Adrenal gland (tissue), 5 donors: ENCODE measurements around the gene RBM12.

Experiments
- POLR2A ChIP-seq, 2 donors: fragments of 450-650 bp; IDR thresholded peaks; one replicate each; pipeline ENCODE4 v1.6.1; 2017; ENCODE audit warnings: antibody characterized with exemption in 2 of 2, mild to moderate bottlenecking in 2 of 2, moderate library complexity in 1 of 2
- TF ChIP-seq, protein P1 (sequence below), 6 experiments: fragments of 450-650 bp in 4 of 6; fragments of 200-600 bp in 2 of 6; sonication (generic) in 1 of 6; IDR thresholded peaks; 1 replicate in 5 of 6; 2 replicates in 1 of 6; pipeline versions ENCODE4 v1.5.1 to v1.8.0; 2016 to 2021; ENCODE audit warnings: antibody characterized with exemption in 6 of 6, mild to moderate bottlenecking in 2 of 6, moderate library complexity in 1 of 6
- donor health status: DM: no; HTN: no; CAD: no.

DNA sequence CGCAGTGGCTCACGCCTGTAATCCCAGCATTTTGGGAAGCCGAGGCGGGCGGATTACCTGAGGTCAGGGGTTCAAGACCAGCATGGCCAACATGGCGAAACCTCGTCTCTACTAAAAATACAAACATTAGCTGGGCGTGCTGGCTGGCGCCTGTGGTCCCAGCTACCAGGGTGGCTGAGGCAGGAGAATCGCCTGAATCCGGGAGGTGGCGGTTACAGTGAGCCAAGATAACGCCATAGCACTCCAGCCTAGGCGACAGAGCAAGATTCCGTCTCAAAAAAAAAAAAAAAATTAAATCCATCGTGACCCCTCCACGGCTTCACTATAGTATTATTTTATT is 1.2 kb upstream of the RBM12 start:
- TF ChIP-seq, protein P1, sequence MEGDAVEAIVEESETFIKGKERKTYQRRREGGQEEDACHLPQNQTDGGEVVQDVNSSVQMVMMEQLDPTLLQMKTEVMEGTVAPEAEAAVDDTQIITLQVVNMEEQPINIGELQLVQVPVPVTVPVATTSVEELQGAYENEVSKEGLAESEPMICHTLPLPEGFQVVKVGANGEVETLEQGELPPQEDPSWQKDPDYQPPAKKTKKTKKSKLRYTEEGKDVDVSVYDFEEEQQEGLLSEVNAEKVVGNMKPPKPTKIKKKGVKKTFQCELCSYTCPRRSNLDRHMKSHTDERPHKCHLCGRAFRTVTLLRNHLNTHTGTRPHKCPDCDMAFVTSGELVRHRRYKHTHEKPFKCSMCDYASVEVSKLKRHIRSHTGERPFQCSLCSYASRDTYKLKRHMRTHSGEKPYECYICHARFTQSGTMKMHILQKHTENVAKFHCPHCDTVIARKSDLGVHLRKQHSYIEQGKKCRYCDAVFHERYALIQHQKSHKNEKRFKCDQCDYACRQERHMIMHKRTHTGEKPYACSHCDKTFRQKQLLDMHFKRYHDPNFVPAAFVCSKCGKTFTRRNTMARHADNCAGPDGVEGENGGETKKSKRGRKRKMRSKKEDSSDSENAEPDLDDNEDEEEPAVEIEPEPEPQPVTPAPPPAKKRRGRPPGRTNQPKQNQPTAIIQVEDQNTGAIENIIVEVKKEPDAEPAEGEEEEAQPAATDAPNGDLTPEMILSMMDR (IDR thresholded peaks at IDR 0.05) = no peak
- no peak for TF ChIP-seq POLR2A (IDR thresholded peaks at IDR 0.05)
